ENCODE measurements around the gene PRLR.

GRCh38 chr5:35124932-35125331 lies 105.4 kb downstream of the PRLR start:
- no peak for TF ChIP-seq CTCF (IDR thresholded peaks at IDR 0.05; ENCODE audit: low read length)
- TF ChIP-seq EZH2 (optimal IDR thresholded peaks at IDR 0.05; ENCODE audit: low read depth, low read length), result no peak
- no peak for TF ChIP-seq EZH2phosphoT487 (IDR thresholded peaks at IDR 0.05; ENCODE audit: low read length)

Measured in MM.1S (cell line).